IMR-90 (cell line): ENCODE results near the gene HMOX1. TPM values are rescaled to one million over a fixed set of nuclear protein-coding genes. Genes with fewer than 3 reads are reported as not detected.

ENCODE experiments used
- ATAC-seq: fragments of 200-7000 bp; cut with Tn5 transposase; 2 replicates; pipeline ENCODE4 v1.9.1; 2020; ENCODE audit warnings: low read depth, mild to moderate bottlenecking, moderate library complexity
- BruUV-seq: library from RNA; stranded (reverse); fragments of 400-500 nt; replicated peaks from 2 replicates; lab custom pipeline; 2021; lab: Mats Ljungman, UMichigan
- CTCF ChIA-PET: fragments of 300-600 bp; formaldehyde crosslinking; extraction: SDS; loops from one replicate; lab custom pipeline; 2021; ENCODE audit warnings: antibody characterized with exemption; lab: Yijun Ruan, JAX
- POLR2A ChIA-PET: fragments of 300-600 bp; sonication (Branson Sonifier 250); formaldehyde crosslinking; loops from one replicate; lab custom pipeline; 2022; ENCODE audit warnings: antibody characterized with exemption; ENCODE audit not compliant: unreplicated experiment; lab: Charles Lee
- DNase-seq: peaks from one replicate; pipeline ENCODE4 v3.0.0; 2013
- H2AFZ ChIP-seq: replicated peaks from 2 replicates; pipeline ENCODE3; 2013; ENCODE audit warnings: low read length, mild to moderate bottlenecking; ENCODE audit not compliant: poor library complexity
- H2AK5ac ChIP-seq: 2 replicates; pipeline ENCODE4 v1.6.1; 2013; ENCODE audit warnings: low read depth, low read length, inconsistent platforms
- H2AK9ac ChIP-seq: replicated peaks from 2 replicates; pipeline ENCODE3; 2013; ENCODE audit warnings: mild to moderate bottlenecking, low read depth, low read length, moderate library complexity; ENCODE audit not compliant: poor library complexity
- H2BK120ac ChIP-seq: 2 replicates; pipeline ENCODE4 v1.6.1; 2013; ENCODE audit warnings: low read depth, low read length, inconsistent platforms
- H2BK15ac ChIP-seq: 3 replicates; pipeline ENCODE4 v1.6.1; 2013; ENCODE audit warnings: low read depth, low read length, inconsistent platforms
- H2BK20ac ChIP-seq: 2 replicates; pipeline ENCODE4 v1.6.1; 2013; ENCODE audit warnings: low read depth, mild to moderate bottlenecking, inconsistent platforms, low read length, moderate library complexity
- H2BK5ac ChIP-seq: 2 replicates; pipeline ENCODE4 v1.6.1; 2013; ENCODE audit warnings: mild to moderate bottlenecking, low read depth, low read length, inconsistent platforms; ENCODE audit not compliant: poor library complexity, severe bottlenecking
- H3K14ac ChIP-seq: replicated peaks from 2 replicates; pipeline ENCODE4 v1.6.1; 2013; ENCODE audit warnings: low read depth, low read length, inconsistent platforms
- H3K18ac ChIP-seq: 2 replicates; pipeline ENCODE4 v1.6.1; 2013; ENCODE audit warnings: low read depth, low read length, control low read depth
- H3K23ac ChIP-seq: 2 replicates; pipeline ENCODE4 v1.6.1; 2013; ENCODE audit warnings: low read depth, low read length, inconsistent platforms
- H3K27ac ChIP-seq: 2 replicates; pipeline ENCODE4 v1.5.1; 2013; ENCODE audit warnings: mild to moderate bottlenecking, control low read depth, low read length; ENCODE audit not compliant: insufficient read depth
- H3K27me3 ChIP-seq: 2 replicates; pipeline ENCODE4 v1.6.1; 2013; ENCODE audit warnings: low read length; ENCODE audit not compliant: control insufficient read depth, insufficient read depth
- H3K36me3 ChIP-seq: 2 replicates; pipeline ENCODE4 v1.6.1; 2013; ENCODE audit warnings: low read length, mixed read lengths; ENCODE audit not compliant: control insufficient read depth, insufficient read depth
- H3K4ac ChIP-seq: 2 replicates; pipeline ENCODE4 v1.6.1; 2013; ENCODE audit warnings: low read depth, low read length, inconsistent platforms
- H3K4me1 ChIP-seq: 2 replicates; pipeline ENCODE4 v1.6.1; 2013; ENCODE audit warnings: low read length, mixed read lengths; ENCODE audit not compliant: control insufficient read depth, insufficient read depth
- H3K4me2 ChIP-seq: 2 replicates; pipeline ENCODE4 v1.6.1; 2013; ENCODE audit warnings: low read depth, mild to moderate bottlenecking, control low read depth, low read length, moderate library complexity
- H3K4me3 ChIP-seq: 2 replicates; pipeline ENCODE4 v1.5.1; 2013; ENCODE audit warnings: low read depth, mild to moderate bottlenecking, control low read depth, low read length, moderate library complexity; ENCODE audit not compliant: insufficient read depth
- H3K56ac ChIP-seq: 2 replicates; pipeline ENCODE4 v1.6.1; 2013; ENCODE audit warnings: low read length, inconsistent platforms; ENCODE audit not compliant: insufficient read depth; ENCODE audit errors: extremely low read depth
- H3K79me1 ChIP-seq, 2 experiments: 2 replicates each; pipeline ENCODE4 v1.6.1; 2013; ENCODE audit warnings: low read length in 2 of 2, inconsistent platforms in 1 of 2, low read depth in 1 of 2
- H3K9ac ChIP-seq: 2 replicates; pipeline ENCODE4 v1.6.1; 2013; ENCODE audit warnings: low read depth, low read length, control low read depth
- H3K9me1 ChIP-seq: 2 replicates; pipeline ENCODE4 v1.6.1; 2013; ENCODE audit warnings: low read length, inconsistent platforms; ENCODE audit not compliant: insufficient read depth
- H3K9me3 ChIP-seq: 2 replicates; pipeline ENCODE4 v1.6.1; 2013; ENCODE audit warnings: low read length; ENCODE audit not compliant: control insufficient read depth, insufficient read depth
- H4K20me1 ChIP-seq: 2 replicates; pipeline ENCODE4 v1.6.1; 2013; ENCODE audit warnings: low read length, inconsistent platforms; ENCODE audit not compliant: insufficient read depth
- H4K5ac ChIP-seq: 2 replicates; pipeline ENCODE4 v1.6.1; 2013; ENCODE audit warnings: mild to moderate bottlenecking, low read depth, low read length, control low read depth
- H4K8ac ChIP-seq, 2 experiments: 2 replicates each; pipeline ENCODE4 v1.6.1; 2013; ENCODE audit warnings: low read depth in 2 of 2, low read length in 2 of 2, control low read depth in 1 of 2, inconsistent platforms in 1 of 2
- H4K91ac ChIP-seq: 2 replicates; pipeline ENCODE4 v1.6.1; 2013; ENCODE audit warnings: low read depth, low read length, inconsistent platforms; ENCODE audit not compliant: insufficient read depth
- BHLHE40 ChIP-seq: fragments of 150-350 bp; IDR thresholded peaks from 2 replicates; pipeline ENCODE4 v1.6.1; 2016; ENCODE audit warnings: mild to moderate bottlenecking, low read depth, low read length
- CEBPB ChIP-seq: IDR thresholded peaks from 2 replicates; pipeline ENCODE4 v1.6.1; 2012; ENCODE audit warnings: low read depth, low read length, improper control_type of control experiment
- CHD1 ChIP-seq: IDR thresholded peaks from 2 replicates; pipeline ENCODE4 v1.6.1; 2012; ENCODE audit warnings: low read depth, low read length, improper control_type of control experiment
- CTCF ChIP-seq: conservative IDR thresholded peaks from 2 replicates; pipeline ENCODE4 v1.5.1; 2012; ENCODE audit warnings: mild to moderate bottlenecking, low read depth, low read length, improper control_type of control experiment
- ELK1 ChIP-seq: fragments of 150-350 bp; IDR thresholded peaks from 2 replicates; pipeline ENCODE4 v1.6.1; 2016; ENCODE audit warnings: low read depth, mild to moderate bottlenecking, low read length, moderate library complexity, borderline replicate concordance
- FOS ChIP-seq: fragments of 150-350 bp; IDR thresholded peaks from 2 replicates; pipeline ENCODE4 v1.6.1; 2016; ENCODE audit warnings: low read depth, low read length
- MAFK ChIP-seq: IDR thresholded peaks from 2 replicates; pipeline ENCODE4 v1.6.1; 2012; ENCODE audit warnings: low read depth, low read length, improper control_type of control experiment
- MAZ ChIP-seq: IDR thresholded peaks from 2 replicates; pipeline ENCODE4 v1.6.1; 2012; ENCODE audit warnings: low read depth, mild to moderate bottlenecking, low read length, improper control_type of control experiment, moderate library complexity, borderline replicate concordance
- MXI1 ChIP-seq: IDR thresholded peaks from 2 replicates; pipeline ENCODE4 v1.6.1; 2012; ENCODE audit warnings: low read depth, mild to moderate bottlenecking, low read length, moderate library complexity, borderline replicate concordance
- NFE2L2 ChIP-seq: fragments of 150-350 bp; IDR thresholded peaks from 2 replicates; pipeline ENCODE4 v1.6.1; 2016; ENCODE audit warnings: low read depth, mild to moderate bottlenecking, low read length
- POLR2A ChIP-seq: IDR thresholded peaks from 2 replicates; pipeline ENCODE4 v1.6.1; 2012; ENCODE audit warnings: mild to moderate bottlenecking, low read depth, low read length
- RAD21 ChIP-seq: IDR thresholded peaks from 2 replicates; pipeline ENCODE4 v1.6.1; 2012; ENCODE audit warnings: low read length, improper control_type of control experiment
- RCOR1 ChIP-seq: IDR thresholded peaks from 2 replicates; pipeline ENCODE4 v1.6.1; 2012; ENCODE audit warnings: mild to moderate bottlenecking, low read length, improper control_type of control experiment; ENCODE audit not compliant: insufficient replicate concordance
- RFX5 ChIP-seq: IDR thresholded peaks from 2 replicates; pipeline ENCODE4 v1.8.0; 2012; ENCODE audit warnings: low read depth, mild to moderate bottlenecking, low read length, moderate library complexity
- SMC3 ChIP-seq: fragments of 150-350 bp; IDR thresholded peaks from 2 replicates; pipeline ENCODE4 v1.6.1; 2016; ENCODE audit warnings: low read depth, mild to moderate bottlenecking, antibody characterized with exemption, low read length, moderate library complexity
- USF2 ChIP-seq: fragments of 150-350 bp; IDR thresholded peaks from 2 replicates; pipeline ENCODE4 v1.6.1; 2017; ENCODE audit warnings: mild to moderate bottlenecking, antibody characterized with exemption, low read length, low read depth
- WGBS, 2 experiments: methylation state at CpG; one replicate each; pipeline versions ENCODE4 v1.1.5 to v1.1.7; 2013; ENCODE audit warnings: missing lambda C conversion rate in 2 of 2; ENCODE audit not compliant: insufficient read length in 1 of 2; ENCODE audit errors: extremely low coverage in 2 of 2; 5-methylcytosine and 5-hydroxymethylcytosine counted together
- dilution Hi-C: fragments of 300-500 bp; cut with HindIII; formaldehyde crosslinking; loops from one replicate; pipeline ENCODE4 v1.14.3; 2018; ENCODE audit warnings: low sequenced_read_pairs; ENCODE audit not compliant: unreplicated experiment
- in situ Hi-C: fragments of 300-500 bp; cut with MboI; formaldehyde crosslinking; loops from 3 replicates; pipeline ENCODE4 v1.14.3; 2019; ENCODE audit warnings: low sequenced_read_pairs, inconsistent platforms, mixed read lengths
- intact Hi-C: fragments of 100-400 bp; cut with micrococcal nuclease; formaldehyde crosslinking; loops from 2 replicates; pipeline ENCODE4 v1.10.0; 2022
- polyA plus RNA-seq, 3 experiments: library from polyadenylated mRNA; depleted of rRNA; stranded (reverse); fragments of >200 nt; gene quantifications; 2 replicates each; pipeline ENCODE4 v1.2.3, GENCODE V29; 2012; ENCODE audit warnings: low replicate concordance in 1 of 3
- total RNA-seq: library from RNA; depleted of rRNA; stranded (reverse); fragments of >200 nt; gene quantifications from 2 replicates; pipeline ENCODE4 v1.2.3, GENCODE V29; 2012

Gene HMOX1
- total and polyA plus RNA-seq, 2 of the 4 experiments (the other 2 are of a cell fraction) = 23.1 to 50.5 TPM

GRCh38 chr22:35439365-35439717 is 58.4 kb downstream of the HMOX1 start:
- Histone ChIP-seq H3K56ac (no peak overlapping the region), H2AFZ (no peak overlapping the region), H3K4me1 (no peaks in the 10 kb centered on the region), H3K4me2 (no peak overlapping the region), H4K5ac (no peak overlapping the region), H4K91ac (no peak overlapping the region), H3K9me1 (no peaks in the 10 kb centered on the region), H2BK20ac (no peak overlapping the region), H4K8ac (no peak overlapping the region), H3K4me3 (no peak overlapping the region), H2BK5ac (no peak overlapping the region), H3K9ac (no peak overlapping the region), H3K27me3 (no peaks in the 10 kb centered on the region), H2BK120ac (no peak overlapping the region), H3K14ac (no peak overlapping the region), H3K9me3 (no peaks in the 10 kb centered on the region), H3K23ac (no peak overlapping the region), H4K20me1 (no peaks in the 10 kb centered on the region), H3K18ac (no peak overlapping the region), H3K4ac (no peak overlapping the region), H3K79me1 (no peaks in the 10 kb centered on the region), H3K27ac (no peak overlapping the region), H2AK9ac (no peak overlapping the region), H3K36me3 (no peaks in the 10 kb centered on the region), H2BK15ac (no peak overlapping the region), H2AK5ac (no peak overlapping the region)
- in situ Hi-C loops (loop anchor here (10.0 kb wide), 2 partner anchors 395 to 685 kb away; no protein-coding TSS in a partner anchor), dilution Hi-C loops (no loop called here), intact Hi-C loops (loop anchor here (10.0 kb wide), 1 partner anchor 485 kb away; no protein-coding TSS in a partner anchor)
- POLR2A ChIA-PET = no interaction called here
- no TSS peak for BruUV-seq
- ATAC-seq (no peak), DNase-seq (no peak)
- WGBS, 2 experiments = no CpG with 5 or more reads among the region's 1 CpG
- TF ChIP-seq ELK1 = no peak
- TF ChIP-seq MAZ = no peak
- no peak for TF ChIP-seq FOS
- no peak for TF ChIP-seq RFX5
- TF ChIP-seq SMC3 = no peak
- no peak for TF ChIP-seq RCOR1
- no peak for TF ChIP-seq POLR2A
- TF ChIP-seq NFE2L2 = no peak
- TF ChIP-seq CTCF = no peak
- TF ChIP-seq MXI1 = no peak
- TF ChIP-seq MAFK = no peak
- TF ChIP-seq CHD1 = no peak
- TF ChIP-seq USF2 = no peak
- no peak for TF ChIP-seq CEBPB
- TF ChIP-seq RAD21 = no peak
- no peak for TF ChIP-seq BHLHE40
- CTCF ChIA-PET = no interaction called here
